Glutamatergic neuron (in vitro differentiated cells): Measurements from ENCODE around the gene ATP2B2. TPM values are rescaled to one million over a fixed set of nuclear protein-coding genes. Genes with fewer than 3 reads are reported as not detected.
A peak's percentile ranks its signal among the peaks of the same experiment; 100 is the strongest.

ENCODE experiments used
- DNase-seq: peaks from one replicate; pipeline ENCODE4 v3.0.0; 2022
- H3K27ac Mint-ChIP-seq: one replicate; pipeline ENCODE4 v1.8.0; 2020; ENCODE audit warnings: mild to moderate bottlenecking, mixed read lengths, inconsistent platforms; ENCODE audit not compliant: unreplicated experiment
- H3K27me3 Mint-ChIP-seq: one replicate; pipeline ENCODE4 v1.8.0; 2020; ENCODE audit warnings: mild to moderate bottlenecking, moderate library complexity, mixed read lengths, inconsistent platforms; ENCODE audit not compliant: unreplicated experiment
- H3K36me3 Mint-ChIP-seq: one replicate; pipeline ENCODE4 v1.8.0; 2020; ENCODE audit warnings: mild to moderate bottlenecking, mixed read lengths, inconsistent platforms; ENCODE audit not compliant: unreplicated experiment
- H3K4me1 Mint-ChIP-seq: one replicate; pipeline ENCODE4 v1.8.0; 2020; ENCODE audit warnings: mild to moderate bottlenecking, low read depth, mixed read lengths, inconsistent platforms; ENCODE audit not compliant: unreplicated experiment
- H3K4me3 Mint-ChIP-seq: one replicate; pipeline ENCODE4 v1.8.0; 2020; ENCODE audit warnings: mild to moderate bottlenecking, mixed read lengths, inconsistent platforms; ENCODE audit not compliant: unreplicated experiment
- H3K9me3 Mint-ChIP-seq: one replicate; pipeline ENCODE4 v1.8.0; 2020; ENCODE audit warnings: mild to moderate bottlenecking, moderate library complexity, mixed read lengths, inconsistent platforms; ENCODE audit not compliant: unreplicated experiment
- total RNA-seq: library from RNA; stranded (reverse); fragmentation: NEBNext Ultra II Directional; extraction: Animal tissue kit (Norgen Biotek cat#: 25700); gene quantifications from one replicate; pipeline ENCODE4 v1.2.1, GENCODE V29; 2021; ENCODE audit not compliant: unreplicated experiment
- TF ChIP-seq, protein P1 (sequence below): fragments of 200-600 bp; sonication (generic); IDR thresholded peaks from one replicate; pipeline ENCODE4 v1.5.0; 2021; ENCODE audit not compliant: partially characterized antibody, unreplicated experiment

Gene ATP2B2
- total RNA-seq, 1 donor from 2014 or later, result 31.2 TPM

DNA sequence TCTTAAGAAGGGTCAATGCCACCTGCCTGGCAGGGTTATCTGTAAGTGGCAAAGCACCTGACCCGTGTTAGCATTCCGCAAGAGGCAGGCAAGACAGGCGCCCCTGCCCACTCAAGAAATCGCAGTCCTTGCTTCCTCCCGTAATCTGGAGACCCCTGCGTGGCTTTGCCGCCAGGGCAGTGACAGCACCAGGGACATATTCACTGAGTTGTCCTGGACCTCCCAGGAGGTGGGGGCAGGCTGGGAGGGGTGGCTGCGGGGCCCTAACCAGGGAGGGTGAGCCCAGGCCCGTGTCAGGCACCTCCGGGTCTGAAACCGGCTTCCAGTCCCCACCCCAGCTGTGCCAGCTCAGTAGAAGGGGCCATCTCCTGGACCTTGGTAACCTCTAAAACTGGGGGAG lies 168.6 kb downstream of the ATP2B2 start:
- no peak for DNase-seq
- H3K4me1 Mint-ChIP-seq, result peaks cover 11% of the 10 kb centered on the region
- H3K9me3 Mint-ChIP-seq, result peaks cover 6% of the 10 kb centered on the region
- H3K36me3 Mint-ChIP-seq, result no peaks in the 10 kb centered on the region
- H3K4me3 Mint-ChIP-seq, result no peak overlapping the region
- TF ChIP-seq, protein P1, sequence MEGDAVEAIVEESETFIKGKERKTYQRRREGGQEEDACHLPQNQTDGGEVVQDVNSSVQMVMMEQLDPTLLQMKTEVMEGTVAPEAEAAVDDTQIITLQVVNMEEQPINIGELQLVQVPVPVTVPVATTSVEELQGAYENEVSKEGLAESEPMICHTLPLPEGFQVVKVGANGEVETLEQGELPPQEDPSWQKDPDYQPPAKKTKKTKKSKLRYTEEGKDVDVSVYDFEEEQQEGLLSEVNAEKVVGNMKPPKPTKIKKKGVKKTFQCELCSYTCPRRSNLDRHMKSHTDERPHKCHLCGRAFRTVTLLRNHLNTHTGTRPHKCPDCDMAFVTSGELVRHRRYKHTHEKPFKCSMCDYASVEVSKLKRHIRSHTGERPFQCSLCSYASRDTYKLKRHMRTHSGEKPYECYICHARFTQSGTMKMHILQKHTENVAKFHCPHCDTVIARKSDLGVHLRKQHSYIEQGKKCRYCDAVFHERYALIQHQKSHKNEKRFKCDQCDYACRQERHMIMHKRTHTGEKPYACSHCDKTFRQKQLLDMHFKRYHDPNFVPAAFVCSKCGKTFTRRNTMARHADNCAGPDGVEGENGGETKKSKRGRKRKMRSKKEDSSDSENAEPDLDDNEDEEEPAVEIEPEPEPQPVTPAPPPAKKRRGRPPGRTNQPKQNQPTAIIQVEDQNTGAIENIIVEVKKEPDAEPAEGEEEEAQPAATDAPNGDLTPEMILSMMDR, result no peak
- H3K27ac Mint-ChIP-seq, result no peak overlapping the region
- H3K27me3 Mint-ChIP-seq, result peaks cover 10% of the 10 kb centered on the region

DNA sequence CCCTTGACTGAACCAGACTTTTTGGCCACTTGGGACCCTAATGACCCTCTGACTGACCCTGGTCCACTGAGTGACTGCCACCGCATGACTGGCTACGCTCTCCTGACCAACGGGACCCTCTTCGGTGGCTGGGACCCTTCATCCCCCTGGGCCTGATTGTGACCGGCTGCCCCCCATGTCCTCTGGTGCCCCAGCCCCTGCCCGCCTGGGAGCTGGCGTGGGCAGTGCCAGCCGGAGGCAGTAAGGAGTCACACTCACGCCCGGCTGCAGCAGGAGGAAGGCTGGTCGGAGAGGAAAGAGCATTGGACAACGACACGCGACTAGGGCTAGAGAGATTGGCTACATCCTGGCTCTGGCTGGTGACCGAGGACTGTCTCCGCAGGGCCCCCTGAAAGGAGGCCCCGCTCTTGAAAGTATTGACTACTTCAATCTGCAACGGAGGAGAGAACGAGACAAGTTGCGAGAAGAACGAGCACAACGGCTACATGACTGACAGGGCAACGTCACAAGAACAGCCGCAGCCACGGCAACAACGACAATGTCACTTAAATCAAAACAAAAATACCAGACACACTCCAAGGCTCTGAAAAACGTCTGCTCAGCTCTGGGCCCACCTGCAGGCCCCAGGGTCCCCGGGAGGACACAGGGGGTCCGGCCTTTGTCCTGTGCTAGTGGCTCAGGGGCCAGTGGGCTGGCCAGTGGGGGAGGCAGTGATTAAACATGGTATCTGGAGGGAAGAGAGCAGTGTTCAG lies 169.3 kb downstream of the ATP2B2 start:
- Mint-ChIP-seq H3K9me3 (peaks cover 3% of the 10 kb centered on the region), H3K4me1 (peaks cover 11% of the 10 kb centered on the region), H3K27ac (no peak overlapping the region), H3K4me3 (no peak overlapping the region), H3K36me3 (no peaks in the 10 kb centered on the region), H3K27me3 (peaks cover 10% of the 10 kb centered on the region)
- no peak for DNase-seq
- TF ChIP-seq, protein P1, result no peak

DNA sequence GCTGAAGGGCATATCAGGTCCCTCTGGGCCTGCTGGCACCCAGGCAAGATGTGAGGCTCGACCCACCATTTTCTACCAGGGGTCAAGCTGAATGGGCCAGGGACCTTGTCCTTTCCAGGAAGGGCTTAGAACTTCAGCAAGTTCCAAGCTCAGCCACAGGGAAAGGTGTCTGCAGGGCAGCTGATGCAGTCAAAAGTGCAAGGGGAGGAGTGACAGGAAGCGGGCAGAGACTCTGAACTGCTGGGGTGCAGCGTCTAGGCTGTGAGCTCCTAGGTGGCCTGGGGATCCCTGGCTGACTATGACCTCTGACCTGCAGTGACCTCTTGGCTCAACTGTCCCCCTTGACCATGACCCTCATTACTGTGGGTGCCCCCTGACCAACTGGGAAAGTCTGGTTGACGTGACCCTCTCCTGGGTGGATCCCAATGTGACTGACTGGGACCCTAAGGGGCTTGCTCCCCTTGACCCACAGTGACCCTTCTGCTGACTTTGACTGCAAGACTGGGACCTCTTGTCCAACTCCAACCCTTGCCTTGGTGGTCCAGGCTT lies 170.1 kb downstream of the ATP2B2 start:
- DNase-seq, result no peak

DNA sequence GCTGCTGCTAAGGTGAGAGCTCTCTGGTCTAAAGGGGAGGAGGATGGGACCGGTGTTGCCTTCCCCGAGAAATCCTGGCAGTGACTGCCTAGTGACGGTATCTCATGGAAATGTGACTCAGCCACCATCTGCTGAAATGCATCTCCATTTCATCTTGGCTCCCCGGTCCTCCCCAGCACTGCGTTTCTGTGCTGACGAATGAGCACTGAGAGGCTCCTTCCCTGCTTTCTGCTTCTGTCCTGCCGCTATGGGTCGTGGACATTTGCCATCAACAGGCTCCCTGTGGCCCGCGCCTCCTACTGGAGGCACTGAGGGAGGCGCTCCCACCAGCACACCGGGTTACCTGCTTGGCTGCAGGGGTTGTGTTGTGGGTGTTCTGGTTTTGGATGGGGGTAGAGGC lies 170.9 kb downstream of the ATP2B2 start:
- no peak overlapping the region for H3K27ac Mint-ChIP-seq
- H3K27me3 Mint-ChIP-seq, result peaks cover 10% of the 10 kb centered on the region
- peaks cover 4% of the 10 kb centered on the region for H3K4me1 Mint-ChIP-seq
- H3K36me3 Mint-ChIP-seq, result no peaks in the 10 kb centered on the region
- H3K4me3 Mint-ChIP-seq, result no peak overlapping the region
- H3K9me3 Mint-ChIP-seq, result peaks cover 3% of the 10 kb centered on the region
- TF ChIP-seq, protein P1, result peak; percentile 33
- DNase-seq, result no peak

More for the DNA sequence above, 170.1 kb downstream of the ATP2B2 start:
- no peak overlapping the region for H3K4me3 Mint-ChIP-seq
- H3K4me1 Mint-ChIP-seq, result peaks cover 8% of the 10 kb centered on the region
- H3K27me3 Mint-ChIP-seq, result peaks cover 10% of the 10 kb centered on the region
- no peaks in the 10 kb centered on the region for H3K36me3 Mint-ChIP-seq
- TF ChIP-seq, protein P1, result no peak
- peaks cover 3% of the 10 kb centered on the region for H3K9me3 Mint-ChIP-seq
- no peak overlapping the region for H3K27ac Mint-ChIP-seq

DNA sequence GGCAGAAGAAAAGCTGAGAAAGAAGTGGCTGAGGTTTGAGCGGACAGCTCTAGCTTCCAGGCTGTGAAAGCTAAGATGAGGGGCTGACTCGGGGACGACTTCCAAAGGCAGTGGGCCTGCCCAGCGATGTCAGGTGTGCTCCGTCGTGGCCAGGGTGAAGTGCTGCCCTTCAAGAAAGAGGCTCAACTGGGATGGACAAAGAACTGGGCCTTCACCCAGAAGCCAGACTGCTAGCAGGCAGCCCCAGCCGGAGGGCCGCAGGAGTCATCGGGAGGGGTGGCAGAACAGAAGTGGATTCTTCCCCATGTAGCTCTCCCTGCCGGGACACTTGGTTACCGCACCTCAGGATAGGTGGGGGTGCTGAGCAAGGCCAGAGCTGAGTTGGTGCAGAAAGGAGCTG lies 171.3 kb downstream of the ATP2B2 start:
- no peak overlapping the region for H3K4me3 Mint-ChIP-seq
- no peak for DNase-seq
- H3K36me3 Mint-ChIP-seq, result no peaks in the 10 kb centered on the region
- H3K4me1 Mint-ChIP-seq, result peaks cover 3% of the 10 kb centered on the region
- peaks cover 10% of the 10 kb centered on the region for H3K27me3 Mint-ChIP-seq
- no peak overlapping the region for H3K27ac Mint-ChIP-seq
- TF ChIP-seq, protein P1, result no peak
- H3K9me3 Mint-ChIP-seq, result peaks cover 3% of the 10 kb centered on the region
